OCI-LY3 (cell line): ENCODE data around the gene NFIC.

Experiments used
- H2AFZ ChIP-seq: fragments of 200-600, 300-600 bp; shearing (Covaris generic); 2 replicates; pipeline ENCODE4 v1.6.0; 2014; ENCODE audit warnings: antibody characterized with exemption, low read depth, low read length
- H3K27ac ChIP-seq: fragments of 200-600, 300-600 bp; sonication (generic); 2 replicates; pipeline ENCODE4 v1.5.1; 2014; ENCODE audit warnings: mild to moderate bottlenecking, low read length, moderate library complexity, mixed read lengths
- H3K27me3 ChIP-seq: fragments of 200-600, 300-600 bp; sonication (generic); 2 replicates; pipeline ENCODE4 v1.6.1; 2014; ENCODE audit warnings: low read depth, low read length, mixed read lengths
- H3K36me3 ChIP-seq: fragments of 200-600, 300-600 bp; sonication (generic); replicated peaks from 2 replicates; pipeline ENCODE3; 2014; ENCODE audit warnings: low read depth, low read length, mixed read lengths
- H3K4me1 ChIP-seq: fragments of 300-600, 200-600 bp; sonication (generic); 2 replicates; pipeline ENCODE4 v1.6.1; 2014; ENCODE audit warnings: low read length, mixed read lengths
- H3K4me2 ChIP-seq: fragments of 200-600, 300-600 bp; sonication (generic); 2 replicates; pipeline ENCODE4 v1.6.1; 2014; ENCODE audit warnings: low read length, mixed read lengths
- H3K4me3 ChIP-seq: fragments of 300-600, 200-600 bp; sonication (generic); 2 replicates; pipeline ENCODE4 v1.5.1; 2014; ENCODE audit warnings: antibody characterized with exemption, mild to moderate bottlenecking, low read length, moderate library complexity
- H3K79me2 ChIP-seq: fragments of 300-600, 200-600 bp; shearing (Covaris generic); 2 replicates; pipeline ENCODE4 v1.6.1; 2014; ENCODE audit warnings: mild to moderate bottlenecking, low read length, mixed read lengths
- H3K9ac ChIP-seq: fragments of 300-600, 200-600 bp; shearing (Covaris generic); 2 replicates; pipeline ENCODE4 v1.6.0; 2014; ENCODE audit warnings: mild to moderate bottlenecking, low read length, moderate library complexity
- H3K9me3 ChIP-seq: fragments of 200-600, 300-600 bp; shearing (Covaris generic); 2 replicates; pipeline ENCODE4 v1.6.1; 2014; ENCODE audit warnings: low read length, mixed read lengths; ENCODE audit not compliant: insufficient read depth
- H4K20me1 ChIP-seq: fragments of 200-600, 300-600 bp; sonication (generic); 2 replicates; pipeline ENCODE4 v1.6.1; 2016; ENCODE audit warnings: low read length, mixed read lengths; ENCODE audit not compliant: insufficient read depth
- EZH2phosphoT487 ChIP-seq: fragments of 200-600 bp; shearing (Covaris generic); IDR thresholded peaks from 2 replicates; pipeline ENCODE4 v1.6.1; 2018; ENCODE audit warnings: antibody characterized with exemption, mixed run types, low read depth
- TF ChIP-seq, protein P1 (sequence below): fragments of 200-600, 300-600 bp; sonication (generic); IDR thresholded peaks from 2 replicates; pipeline ENCODE4 v1.5.1; 2014; ENCODE audit warnings: antibody characterized with exemption, low read length, low read depth

NFIC gene

GRCh38 chr19:3471954-3472655 lies 105.7 kb downstream of the NFIC start:
- Histone ChIP-seq H3K27ac (no peak overlapping the region), H3K9me3 (no peaks in the 10 kb centered on the region), H3K4me2 (no peak overlapping the region), H3K36me3 (peaks cover 6% of the 10 kb centered on the region), H3K79me2 (no peaks in the 10 kb centered on the region), H3K4me1 (no peaks in the 10 kb centered on the region), H3K9ac (no peak overlapping the region), H2AFZ (no peak overlapping the region), H3K4me3 (no peak overlapping the region), H4K20me1 (no peaks in the 10 kb centered on the region), H3K27me3 (peaks cover 14% of the 10 kb centered on the region; the same call in 1 of the 2 replicates)
- no peak for TF ChIP-seq EZH2phosphoT487
- TF ChIP-seq, protein P1, sequence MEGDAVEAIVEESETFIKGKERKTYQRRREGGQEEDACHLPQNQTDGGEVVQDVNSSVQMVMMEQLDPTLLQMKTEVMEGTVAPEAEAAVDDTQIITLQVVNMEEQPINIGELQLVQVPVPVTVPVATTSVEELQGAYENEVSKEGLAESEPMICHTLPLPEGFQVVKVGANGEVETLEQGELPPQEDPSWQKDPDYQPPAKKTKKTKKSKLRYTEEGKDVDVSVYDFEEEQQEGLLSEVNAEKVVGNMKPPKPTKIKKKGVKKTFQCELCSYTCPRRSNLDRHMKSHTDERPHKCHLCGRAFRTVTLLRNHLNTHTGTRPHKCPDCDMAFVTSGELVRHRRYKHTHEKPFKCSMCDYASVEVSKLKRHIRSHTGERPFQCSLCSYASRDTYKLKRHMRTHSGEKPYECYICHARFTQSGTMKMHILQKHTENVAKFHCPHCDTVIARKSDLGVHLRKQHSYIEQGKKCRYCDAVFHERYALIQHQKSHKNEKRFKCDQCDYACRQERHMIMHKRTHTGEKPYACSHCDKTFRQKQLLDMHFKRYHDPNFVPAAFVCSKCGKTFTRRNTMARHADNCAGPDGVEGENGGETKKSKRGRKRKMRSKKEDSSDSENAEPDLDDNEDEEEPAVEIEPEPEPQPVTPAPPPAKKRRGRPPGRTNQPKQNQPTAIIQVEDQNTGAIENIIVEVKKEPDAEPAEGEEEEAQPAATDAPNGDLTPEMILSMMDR, result peak; percentile 96

- Histone ChIP-seq H3K27ac (no peak overlapping the region), H3K9me3 (no peaks in the 10 kb centered on the region), H3K9ac (no peak overlapping the region), H4K20me1 (no peaks in the 10 kb centered on the region), H3K27me3 (peaks cover 14% of the 10 kb centered on the region; the same call in 1 of the 2 replicates), H3K4me3 (no peak overlapping the region), H3K4me2 (no peak overlapping the region), H3K79me2 (no peaks in the 10 kb centered on the region), H3K36me3 (no peaks in the 10 kb centered on the region), H2AFZ (no peak overlapping the region), H3K4me1 (no peaks in the 10 kb centered on the region)
- no peak for TF ChIP-seq EZH2phosphoT487
- TF ChIP-seq, protein P1, result no peak
Measured at GRCh38 chr19:3474010-3474409, 107.6 kb downstream of the NFIC start.

DNA sequence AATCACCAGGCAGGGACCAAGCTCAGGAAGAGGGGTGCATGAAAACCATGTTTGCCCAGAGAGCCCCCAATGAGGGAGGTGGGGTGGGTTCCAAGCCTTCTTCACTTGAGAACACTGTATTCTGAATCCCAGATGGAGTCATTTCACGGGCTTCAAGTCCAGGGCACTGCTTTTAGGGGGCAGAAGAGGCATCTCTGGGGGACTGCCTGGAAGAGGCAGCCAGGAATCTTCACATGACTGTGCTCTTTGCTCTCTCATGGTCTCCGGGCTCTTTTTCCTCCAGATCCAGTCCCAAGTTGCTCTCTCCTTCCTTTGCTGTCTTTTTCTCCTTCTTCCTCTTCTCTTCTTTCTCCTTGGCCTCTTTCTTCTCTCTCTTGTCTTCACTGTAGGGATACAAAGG lies 108.2 kb downstream of the NFIC start:
- no peaks in the 10 kb centered on the region for H3K9me3 ChIP-seq
- H3K4me2 ChIP-seq, result no peak overlapping the region
- H3K36me3 ChIP-seq, result no peaks in the 10 kb centered on the region
- H3K79me2 ChIP-seq, result no peaks in the 10 kb centered on the region
- H2AFZ ChIP-seq, result no peak overlapping the region
- no peaks in the 10 kb centered on the region for H3K4me1 ChIP-seq
- H3K4me3 ChIP-seq, result no peak overlapping the region
- no peak overlapping the region for H3K27ac ChIP-seq
- no peak overlapping the region for H3K9ac ChIP-seq
- peaks cover 14% of the 10 kb centered on the region; the same call in 1 of the 2 replicates for H3K27me3 ChIP-seq
- TF ChIP-seq, protein P1, result no peak
- TF ChIP-seq EZH2phosphoT487, result no peak
- H4K20me1 ChIP-seq, result no peaks in the 10 kb centered on the region

GRCh38 chr19:3475449-3475848 lies 109.1 kb downstream of the NFIC start:
- no peak overlapping the region for H3K4me3 ChIP-seq

More at GRCh38 chr19:3475449-3475848, 109.1 kb downstream of the NFIC start:
- Histone ChIP-seq H2AFZ (no peak overlapping the region), H3K36me3 (no peaks in the 10 kb centered on the region), H3K4me1 (no peaks in the 10 kb centered on the region), H3K9ac (no peak overlapping the region), H3K9me3 (no peaks in the 10 kb centered on the region), H3K27me3 (peaks cover 14% of the 10 kb centered on the region; the same call in 1 of the 2 replicates), H4K20me1 (no peaks in the 10 kb centered on the region), H3K27ac (no peak overlapping the region), H3K79me2 (no peaks in the 10 kb centered on the region), H3K4me2 (no peak overlapping the region)
- no peak for TF ChIP-seq EZH2phosphoT487
